ENCODE data around the gene DBF4.

DNA sequence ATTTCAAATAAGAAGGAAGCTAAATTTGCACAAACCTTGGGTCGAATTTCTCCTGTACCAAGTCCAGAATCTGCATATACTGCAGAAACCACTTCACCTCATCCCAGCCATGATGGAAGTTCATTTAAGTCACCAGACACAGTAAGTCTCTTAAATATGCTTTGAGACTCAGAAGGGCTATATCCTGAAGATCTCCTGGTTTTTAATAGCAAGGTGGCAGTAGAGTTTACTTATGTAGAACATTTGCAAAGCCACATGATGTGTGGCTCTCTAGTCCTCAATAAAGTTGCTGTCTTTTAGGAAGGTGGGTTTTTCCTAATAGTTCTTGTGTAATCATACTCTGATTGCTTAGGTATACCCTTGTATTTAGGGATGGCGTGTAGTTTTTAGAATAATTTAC lies 8.7 kb downstream of the DBF4 start:
- TF ChIP-seq POLR2A (IDR thresholded peaks at IDR 0.05; ENCODE audit: low read depth, low read length) (no peak), PAX5 (IDR thresholded peaks at IDR 0.05; ENCODE audit: insufficient read depth, low read length, severe bottlenecking) (no peak), POLR2AphosphoS5 (IDR thresholded peaks at IDR 0.05; ENCODE audit: low read depth, low read length) (no peak), POU2F2 (IDR thresholded peaks at IDR 0.05; ENCODE audit: low read depth, low read length) (no peak), SPI1 (IDR thresholded peaks at IDR 0.05; ENCODE audit: low read depth, low read length) (no peak)
